ENCODE data around the gene P2RY2. TPM values are rescaled to one million over a fixed set of nuclear protein-coding genes. Genes with fewer than 3 reads are reported as not detected.
A peak's percentile ranks its signal among the peaks of the same experiment; 100 is the strongest.

P2RY2 gene
- polyA plus RNA-seq, 3 donors, result 2.8 to 24.1 (median 12.7) TPM

DNA sequence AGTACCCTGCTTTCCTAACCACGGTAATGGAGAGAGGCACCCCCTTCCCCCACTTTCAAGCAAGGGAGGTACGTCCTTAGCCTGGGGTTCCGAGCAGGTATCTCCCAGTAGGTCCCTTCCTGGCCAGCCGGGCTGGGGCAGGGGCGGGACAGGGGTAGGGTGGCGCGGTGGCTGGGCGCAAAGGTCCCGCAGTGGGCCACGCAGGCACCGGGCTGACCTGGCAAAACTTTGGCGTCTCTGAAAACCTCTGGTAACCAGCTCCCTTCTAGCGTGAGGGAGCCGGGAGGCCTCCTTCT is 323 bp upstream of the P2RY2 start:
- Histone ChIP-seq H3K4me3 (replicated peaks in 1 of 3; ENCODE audit: low read depth in 2 of 3, low read length in 3 of 3) (peak overlapping the region; percentile 66 to 85 (median 85)), H3K4me2 (replicated peaks; ENCODE audit: extremely low read depth, low read length, poor library complexity, severe bottlenecking) (peak overlapping the region; percentile 87), H3K4me1 (ENCODE audit: control insufficient read depth in 1 of 2, insufficient read depth in 2 of 2, low read length in 2 of 2) (peaks cover 92 to 95% of the 10 kb centered on the region in 2 donors), H4K20me1 (ENCODE audit: insufficient read depth, low read length) (peaks cover 42% of the 10 kb centered on the region), H3K9me3 (replicated peaks in 1 of 2; ENCODE audit: control insufficient read depth in 1 of 2, insufficient read depth in 1 of 2, low read length in 2 of 2) (no peaks in the 10 kb centered on the region), H3K27ac (ENCODE audit: low read depth in 1 of 2, low read length in 2 of 2) (peak overlapping the region; percentile 79 to 82), H3K36me3 (replicated peaks in 1 of 2; ENCODE audit: control insufficient read depth in 1 of 2, insufficient read depth in 2 of 2, low read length in 2 of 2) (no peaks in the 10 kb centered on the region), H2AFZ (ENCODE audit: insufficient read depth, low read depth, low read length, poor library complexity, severe bottlenecking) (peak overlapping the region; percentile 68), H3K9ac (ENCODE audit: insufficient read depth, low read length, poor library complexity, severe bottlenecking) (peak overlapping the region; percentile 80), H3K79me2 (ENCODE audit: insufficient read depth, low read length) (peaks cover 97% of the 10 kb centered on the region), H3K27me3 (ENCODE audit: control insufficient read depth in 2 of 2, insufficient read depth in 2 of 2, low read length in 2 of 2) (no peaks in the 10 kb centered on the region)
- Mint-ChIP-seq H3K27me3 (ENCODE audit: low read depth in 3 of 3) (peaks cover 0 to 2% (median 0%) of the 10 kb centered on the region in 3 donors), H3K36me3 (peaks cover 14 to 32% of the 10 kb centered on the region in 2 donors), H3K4me1 (peaks cover 92% of the 10 kb centered on the region), H3K4me3 (peak overlapping the region; percentile 94 to 98), H3K27ac (peak overlapping the region; percentile 93 to 97 (median 96)), H3K9me3 (no peaks in the 10 kb centered on the region)
- WGBS (ENCODE audit: insufficient coverage), result 28% methylated on average over 13 of the region's 14 CpGs
- TF ChIP-seq, protein P1, sequence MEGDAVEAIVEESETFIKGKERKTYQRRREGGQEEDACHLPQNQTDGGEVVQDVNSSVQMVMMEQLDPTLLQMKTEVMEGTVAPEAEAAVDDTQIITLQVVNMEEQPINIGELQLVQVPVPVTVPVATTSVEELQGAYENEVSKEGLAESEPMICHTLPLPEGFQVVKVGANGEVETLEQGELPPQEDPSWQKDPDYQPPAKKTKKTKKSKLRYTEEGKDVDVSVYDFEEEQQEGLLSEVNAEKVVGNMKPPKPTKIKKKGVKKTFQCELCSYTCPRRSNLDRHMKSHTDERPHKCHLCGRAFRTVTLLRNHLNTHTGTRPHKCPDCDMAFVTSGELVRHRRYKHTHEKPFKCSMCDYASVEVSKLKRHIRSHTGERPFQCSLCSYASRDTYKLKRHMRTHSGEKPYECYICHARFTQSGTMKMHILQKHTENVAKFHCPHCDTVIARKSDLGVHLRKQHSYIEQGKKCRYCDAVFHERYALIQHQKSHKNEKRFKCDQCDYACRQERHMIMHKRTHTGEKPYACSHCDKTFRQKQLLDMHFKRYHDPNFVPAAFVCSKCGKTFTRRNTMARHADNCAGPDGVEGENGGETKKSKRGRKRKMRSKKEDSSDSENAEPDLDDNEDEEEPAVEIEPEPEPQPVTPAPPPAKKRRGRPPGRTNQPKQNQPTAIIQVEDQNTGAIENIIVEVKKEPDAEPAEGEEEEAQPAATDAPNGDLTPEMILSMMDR (IDR thresholded peaks at IDR 0.05), result no peak
- intact Hi-C loops (cut with micrococcal nuclease), result loop anchor here in 1 of 2 donors (1.0 to 5.0 kb wide), 2 partner anchors 32 to 70 kb away; no protein-coding TSS in a partner anchor
- DNase-seq, result no peak

DNA sequence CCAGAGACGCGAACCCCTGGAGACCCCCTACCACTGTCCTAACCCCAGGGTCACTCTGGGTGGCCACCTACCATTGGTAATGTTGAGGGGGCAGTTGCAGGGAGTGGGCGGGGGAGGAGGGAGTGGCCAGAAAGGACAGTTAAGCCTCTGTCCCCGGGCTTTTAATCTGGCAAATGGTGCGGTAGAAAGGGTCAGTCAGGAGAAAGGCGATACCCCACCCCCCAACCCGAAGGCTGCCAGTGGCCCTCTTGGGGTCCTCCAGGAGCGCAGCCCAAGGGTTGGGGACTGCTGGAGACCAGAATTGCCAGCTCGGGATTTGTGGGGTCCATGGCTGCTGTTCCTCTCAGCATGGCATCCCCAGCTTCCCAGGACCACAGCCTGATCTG is 742 bp downstream of the P2RY2 start:
- Histone ChIP-seq H3K27ac (ENCODE audit: low read depth in 1 of 2, low read length in 2 of 2) (peak overlapping the region; percentile 65 to 82), H4K20me1 (ENCODE audit: insufficient read depth, low read length) (peaks cover 53% of the 10 kb centered on the region), H3K4me2 (replicated peaks; ENCODE audit: extremely low read depth, low read length, poor library complexity, severe bottlenecking) (peak overlapping the region; percentile 87), H3K79me2 (ENCODE audit: insufficient read depth, low read length) (peaks cover 97% of the 10 kb centered on the region), H3K27me3 (ENCODE audit: control insufficient read depth in 2 of 2, insufficient read depth in 2 of 2, low read length in 2 of 2) (no peaks in the 10 kb centered on the region), H3K4me1 (ENCODE audit: control insufficient read depth in 1 of 2, insufficient read depth in 2 of 2, low read length in 2 of 2) (peaks cover 91 to 94% of the 10 kb centered on the region in 2 donors), H3K4me3 (replicated peaks in 1 of 3; ENCODE audit: low read depth in 2 of 3, low read length in 3 of 3) (peak overlapping the region; percentile 66 to 85 (median 85)), H3K9ac (ENCODE audit: insufficient read depth, low read length, poor library complexity, severe bottlenecking) (peak overlapping the region; percentile 80), H3K9me3 (replicated peaks in 1 of 2; ENCODE audit: control insufficient read depth in 1 of 2, insufficient read depth in 1 of 2, low read length in 2 of 2) (no peaks in the 10 kb centered on the region), H2AFZ (ENCODE audit: insufficient read depth, low read depth, low read length, poor library complexity, severe bottlenecking) (peak overlapping the region; percentile 68), H3K36me3 (replicated peaks in 1 of 2; ENCODE audit: control insufficient read depth in 1 of 2, insufficient read depth in 2 of 2, low read length in 2 of 2) (no peaks in the 10 kb centered on the region)
- 50% methylated on average over 3 of the region's 9 CpGs for WGBS (ENCODE audit: insufficient coverage)
- Mint-ChIP-seq H3K4me1 (peaks cover 90% of the 10 kb centered on the region), H3K27ac (peak overlapping the region; percentile 88 to 97 (median 96)), H3K27me3 (ENCODE audit: low read depth in 3 of 3) (peaks cover 0 to 2% (median 0%) of the 10 kb centered on the region in 3 donors), H3K9me3 (no peaks in the 10 kb centered on the region), H3K4me3 (peak overlapping the region; percentile 94 to 98), H3K36me3 (peaks cover 18 to 36% of the 10 kb centered on the region in 2 donors)
- no peak for DNase-seq
- intact Hi-C loops (cut with micrococcal nuclease), result loop anchor here in 1 of 2 donors (1.0 to 5.0 kb wide), 2 partner anchors 34 to 68 kb away; no protein-coding TSS in a partner anchor
- TF ChIP-seq, protein P1 (IDR thresholded peaks at IDR 0.05), result no peak

Data from CD14-positive monocyte (primary cell).